ENCODE measurements around the gene TLDC2. TPM values are rescaled to one million over a fixed set of nuclear protein-coding genes. Genes with fewer than 3 reads are reported as not detected.
A peak's percentile ranks its signal among the peaks of the same experiment; 100 is the strongest.
"Not testable (repeated sequence)": the region's sequence is repeated elsewhere in the genome, so short reads cannot be mapped to it uniquely, and the experiment has no call there.

TLDC2 gene
- total RNA-seq, 2 donors from 2014 or later, result 0.18 to 0.24 TPM

DNA sequence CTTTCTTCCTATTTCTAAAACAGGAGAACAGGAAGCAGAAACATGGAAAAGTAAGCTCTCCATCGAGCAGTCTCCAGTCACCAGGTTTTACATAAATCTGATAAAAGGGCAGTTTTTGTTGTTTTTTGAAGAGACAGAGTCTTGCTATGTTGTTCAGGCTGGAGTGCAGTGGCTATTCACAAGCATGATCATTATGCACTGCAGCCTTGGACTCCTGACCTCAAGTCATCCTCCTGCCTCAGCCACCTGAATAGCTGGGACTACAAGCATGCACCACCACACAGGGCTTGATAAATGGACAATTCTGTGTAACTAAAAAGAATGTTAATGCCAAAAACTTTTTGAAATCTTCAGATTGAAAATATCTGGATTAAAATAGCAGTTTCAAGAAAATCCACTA lies 51.8 kb downstream of the TLDC2 start:
- WGBS, 2 experiments (ENCODE audit: insufficient coverage in 1 of 2, insufficient read length in 1 of 2), result 93 to 100% methylated on average over 1 of the region's 1 CpG
- no peak overlapping the region for H3K9ac ChIP-seq (ENCODE audit: extremely low read depth, low read length, poor library complexity, severe bottlenecking)
- Mint-ChIP-seq H3K27ac (no peak overlapping the region), H3K4me1 (peaks cover 11% of the 10 kb centered on the region), H3K27me3 (ENCODE audit: insufficient read depth) (no peaks in the 10 kb centered on the region), H3K4me3 (no peak overlapping the region), H3K36me3 (ENCODE audit: low read depth) (no peaks in the 10 kb centered on the region), H3K9me3 (no peaks in the 10 kb centered on the region)
- H3K27me3 ChIP-seq (ENCODE audit: control insufficient read depth, insufficient read depth, low read length, poor library complexity, severe bottlenecking), result no peaks in the 10 kb centered on the region
- no peaks in the 10 kb centered on the region for H3K4me1 ChIP-seq (ENCODE audit: control insufficient read depth, insufficient read depth, low read length)
- H3K4me3 ChIP-seq (ENCODE audit: low read length), result no peak overlapping the region
- TF ChIP-seq, protein P1, sequence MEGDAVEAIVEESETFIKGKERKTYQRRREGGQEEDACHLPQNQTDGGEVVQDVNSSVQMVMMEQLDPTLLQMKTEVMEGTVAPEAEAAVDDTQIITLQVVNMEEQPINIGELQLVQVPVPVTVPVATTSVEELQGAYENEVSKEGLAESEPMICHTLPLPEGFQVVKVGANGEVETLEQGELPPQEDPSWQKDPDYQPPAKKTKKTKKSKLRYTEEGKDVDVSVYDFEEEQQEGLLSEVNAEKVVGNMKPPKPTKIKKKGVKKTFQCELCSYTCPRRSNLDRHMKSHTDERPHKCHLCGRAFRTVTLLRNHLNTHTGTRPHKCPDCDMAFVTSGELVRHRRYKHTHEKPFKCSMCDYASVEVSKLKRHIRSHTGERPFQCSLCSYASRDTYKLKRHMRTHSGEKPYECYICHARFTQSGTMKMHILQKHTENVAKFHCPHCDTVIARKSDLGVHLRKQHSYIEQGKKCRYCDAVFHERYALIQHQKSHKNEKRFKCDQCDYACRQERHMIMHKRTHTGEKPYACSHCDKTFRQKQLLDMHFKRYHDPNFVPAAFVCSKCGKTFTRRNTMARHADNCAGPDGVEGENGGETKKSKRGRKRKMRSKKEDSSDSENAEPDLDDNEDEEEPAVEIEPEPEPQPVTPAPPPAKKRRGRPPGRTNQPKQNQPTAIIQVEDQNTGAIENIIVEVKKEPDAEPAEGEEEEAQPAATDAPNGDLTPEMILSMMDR (conservative IDR thresholded peaks at IDR 0.05), result peak; percentile 19
- H3K9me3 ChIP-seq (ENCODE audit: control insufficient read depth, low read length), result no peaks in the 10 kb centered on the region
- no peak overlapping the region for H3K27ac ChIP-seq (ENCODE audit: low read depth, low read length)
- no peaks in the 10 kb centered on the region for H3K36me3 ChIP-seq (ENCODE audit: control insufficient read depth, insufficient read depth, low read length)
- DNase-seq, result peak; percentile 2

DNA sequence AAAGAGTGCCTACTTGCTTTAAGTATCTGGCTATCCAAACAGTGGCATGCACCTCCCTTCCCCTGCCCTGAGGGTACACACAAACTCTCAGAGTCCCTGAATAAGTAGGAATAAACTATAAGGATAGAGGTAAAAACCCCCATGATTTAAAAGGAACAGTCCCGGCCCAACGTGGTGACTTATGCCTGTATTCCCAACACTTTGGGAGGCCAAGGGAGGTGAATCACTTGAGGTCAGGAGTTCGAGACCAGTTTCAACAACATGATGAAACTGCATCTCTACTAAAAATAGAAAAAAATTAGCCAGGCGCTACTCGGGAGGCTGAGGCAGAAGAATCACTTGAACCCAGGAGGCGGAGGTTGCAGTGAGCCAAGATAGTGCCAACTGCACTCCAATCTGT lies 53.4 kb downstream of the TLDC2 start:
- Mint-ChIP-seq H3K27me3 (ENCODE audit: insufficient read depth) (no peaks in the 10 kb centered on the region), H3K4me3 (no peak overlapping the region), H3K4me1 (peaks cover 4% of the 10 kb centered on the region), H3K27ac (no peak overlapping the region), H3K36me3 (ENCODE audit: low read depth) (no peaks in the 10 kb centered on the region), H3K9me3 (no peaks in the 10 kb centered on the region)
- H3K4me1 ChIP-seq (ENCODE audit: control insufficient read depth, insufficient read depth, low read length), result no peaks in the 10 kb centered on the region
- peak; percentile 5 for DNase-seq
- TF ChIP-seq, protein P1 (conservative IDR thresholded peaks at IDR 0.05), result no peak
- 92 to 93% methylated on average over 6 of the region's 6 CpGs for WGBS, 2 experiments (ENCODE audit: insufficient coverage in 1 of 2, insufficient read length in 1 of 2)
- no peaks in the 10 kb centered on the region for H3K36me3 ChIP-seq (ENCODE audit: control insufficient read depth, insufficient read depth, low read length)
- H3K9me3 ChIP-seq (ENCODE audit: control insufficient read depth, low read length), result no peaks in the 10 kb centered on the region
- H3K27ac ChIP-seq (ENCODE audit: low read depth, low read length), result no peak overlapping the region
- no peaks in the 10 kb centered on the region for H3K27me3 ChIP-seq (ENCODE audit: control insufficient read depth, insufficient read depth, low read length, poor library complexity, severe bottlenecking)
- no peak overlapping the region for H3K4me3 ChIP-seq (ENCODE audit: low read length)
- no peak overlapping the region for H3K9ac ChIP-seq (ENCODE audit: extremely low read depth, low read length, poor library complexity, severe bottlenecking)

DNA sequence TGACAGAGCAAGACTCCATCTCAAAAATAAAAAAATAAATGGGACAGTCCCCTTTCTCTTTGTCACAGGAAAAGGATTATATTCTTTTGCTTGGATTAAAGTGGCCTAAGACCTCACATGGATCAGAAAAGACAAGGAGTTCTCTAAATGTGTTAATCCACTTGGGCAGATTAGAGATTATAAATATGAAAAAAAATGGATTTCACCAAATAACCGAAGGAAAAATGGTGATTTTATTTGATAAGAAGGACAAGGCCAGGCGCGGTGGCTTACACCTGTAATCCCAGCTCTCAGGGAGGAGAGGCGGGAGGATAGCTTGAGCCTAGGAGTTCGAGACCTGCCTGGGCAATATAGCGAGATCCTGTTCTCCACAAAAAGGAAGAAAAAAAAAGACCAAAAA lies 53.8 kb downstream of the TLDC2 start:
- Mint-ChIP-seq H3K27me3 (ENCODE audit: insufficient read depth) (no peaks in the 10 kb centered on the region), H3K9me3 (no peaks in the 10 kb centered on the region)

DNA sequence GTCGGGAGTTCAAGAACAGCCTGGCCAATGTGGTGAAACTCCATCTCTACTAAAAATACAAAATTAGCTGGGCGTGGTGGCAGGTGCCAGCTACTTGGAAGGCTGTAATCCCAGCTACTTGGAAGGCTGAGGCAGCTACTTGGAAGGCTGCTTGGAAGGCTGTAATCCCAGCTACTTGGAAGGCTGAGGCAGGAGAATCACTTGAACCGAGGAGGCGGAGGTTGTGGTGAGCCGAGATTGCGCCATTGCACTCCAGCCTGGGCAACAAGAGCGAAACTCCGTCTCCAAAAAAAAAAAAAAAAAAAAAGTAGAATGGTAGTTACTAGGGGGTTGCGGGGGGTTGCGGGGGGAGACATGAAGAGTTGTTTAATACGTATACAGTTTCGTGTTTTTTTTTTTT lies 56.1 kb downstream of the TLDC2 start:
- H3K27ac ChIP-seq (ENCODE audit: low read depth, low read length); H3K9me3 Mint-ChIP-seq; H3K4me1 ChIP-seq (ENCODE audit: control insufficient read depth, insufficient read depth, low read length); DNase-seq; H3K9me3 ChIP-seq (ENCODE audit: control insufficient read depth, low read length); H3K9ac ChIP-seq (ENCODE audit: extremely low read depth, low read length, poor library complexity, severe bottlenecking); H3K4me1 Mint-ChIP-seq; H3K4me3 Mint-ChIP-seq; H3K4me3 ChIP-seq (ENCODE audit: low read length); H3K27ac Mint-ChIP-seq; H3K36me3 Mint-ChIP-seq (ENCODE audit: low read depth); H3K27me3 ChIP-seq (ENCODE audit: control insufficient read depth, insufficient read depth, low read length, poor library complexity, severe bottlenecking); H3K27me3 Mint-ChIP-seq (ENCODE audit: insufficient read depth); H3K36me3 ChIP-seq (ENCODE audit: control insufficient read depth, insufficient read depth, low read length): not testable (repeated sequence)
- WGBS, 2 experiments (ENCODE audit: insufficient coverage in 1 of 2, insufficient read length in 1 of 2), result 95% methylated on average over 2 to 12 of the region's 12 CpGs

More for the DNA sequence above, 53.8 kb downstream of the TLDC2 start:
- Histone ChIP-seq H3K4me1 (ENCODE audit: control insufficient read depth, insufficient read depth, low read length) (no peaks in the 10 kb centered on the region), H3K9ac (ENCODE audit: extremely low read depth, low read length, poor library complexity, severe bottlenecking) (no peak overlapping the region), H3K27ac (ENCODE audit: low read depth, low read length) (no peak overlapping the region), H3K27me3 (ENCODE audit: control insufficient read depth, insufficient read depth, low read length, poor library complexity, severe bottlenecking) (no peaks in the 10 kb centered on the region), H3K4me3 (ENCODE audit: low read length) (no peak overlapping the region), H3K9me3 (ENCODE audit: control insufficient read depth, low read length) (no peaks in the 10 kb centered on the region), H3K36me3 (ENCODE audit: control insufficient read depth, insufficient read depth, low read length) (no peaks in the 10 kb centered on the region)
- H3K36me3 Mint-ChIP-seq (ENCODE audit: low read depth), result no peaks in the 10 kb centered on the region
- H3K4me3 Mint-ChIP-seq, result no peak overlapping the region
- no peak overlapping the region for H3K27ac Mint-ChIP-seq
- 95 to 97% methylated on average over 2 to 4 of the region's 6 CpGs for WGBS, 2 experiments (ENCODE audit: insufficient coverage in 1 of 2, insufficient read length in 1 of 2)
- TF ChIP-seq, protein P1 (conservative IDR thresholded peaks at IDR 0.05), result no peak
- no peak for DNase-seq
- peaks cover under 1% of the 10 kb centered on the region for H3K4me1 Mint-ChIP-seq
